ENCODE results near the gene AMFR. TPM values are rescaled to one million over a fixed set of nuclear protein-coding genes. Genes with fewer than 3 reads are reported as not detected.

Gene AMFR
- total RNA-seq, 1 donor from 2014 or later: 65.2 TPM

GRCh38 chr16:56451753-56452689 lies 26.7 kb upstream of the AMFR start:
- intact Hi-C loops (cut with micrococcal nuclease): no loop called here
- Histone ChIP-seq H3K4me3 (peak overlapping the region; percentile 94), H3K36me3 (peaks cover 37% of the 10 kb centered on the region), H3K9me3 (replicated peaks) (no peaks in the 10 kb centered on the region), H3K4me1 (peaks cover 56% of the 10 kb centered on the region), H3K27me3 (ENCODE audit: low read depth) (no peaks in the 10 kb centered on the region), H3K27ac (replicated peaks) (peak overlapping the region; percentile 88)
- TF ChIP-seq CTCF (IDR thresholded peaks at IDR 0.05; ENCODE audit: borderline replicate concordance): no peak
- DNase-seq: no peak

- Histone ChIP-seq H3K27ac (replicated peaks) (peak within 1 kb of the TSS; percentile 88), H3K27me3 (ENCODE audit: low read depth) (no peaks in the 10 kb centered on the region), H3K9me3 (replicated peaks) (no peaks in the 10 kb centered on the region), H3K4me3 (peak within 1 kb of the TSS; percentile 94), H3K4me1 (peaks cover 56% of the 10 kb centered on the region), H3K36me3 (peaks cover 29% of the 10 kb centered on the region)
- intact Hi-C loops (cut with micrococcal nuclease): no loop called here
- peak; percentile 31 for TF ChIP-seq CTCF (IDR thresholded peaks at IDR 0.05; ENCODE audit: borderline replicate concordance)
- peak; percentile 93 for DNase-seq
These were observed 25.8 kb upstream of the AMFR start, which contains the start of the genes NUDT21 and OGFOD1 for GRCh38 chr16:56450986-56451752. TSS of gene NUDT21 (minus strand) at chr16:56451332. CDS start at chr16:56451202, 130 bp downstream. TSS of gene OGFOD1 (plus strand) at chr16:56451554. CDS start at chr16:56451613, 59 bp downstream.

GRCh38 chr16:56450275-56450985 lies 25.1 kb upstream of the AMFR start:
- no peak for DNase-seq
- no peak for TF ChIP-seq CTCF (IDR thresholded peaks at IDR 0.05; ENCODE audit: borderline replicate concordance)
- peaks cover 56% of the 10 kb centered on the region for H3K4me1 ChIP-seq
- peak overlapping the region; percentile 88 for H3K27ac ChIP-seq (replicated peaks)
- H3K36me3 ChIP-seq: peaks cover 29% of the 10 kb centered on the region
- H3K4me3 ChIP-seq: peak overlapping the region; percentile 94
- no peaks in the 10 kb centered on the region for H3K27me3 ChIP-seq (ENCODE audit: low read depth)
- intact Hi-C loops (cut with micrococcal nuclease): no loop called here
- no peaks in the 10 kb centered on the region for H3K9me3 ChIP-seq (replicated peaks)

GRCh38 chr16:56448005-56448404 lies 22.7 kb upstream of the AMFR start:
- Histone ChIP-seq H3K9me3 (replicated peaks) (no peaks in the 10 kb centered on the region), H3K27me3 (ENCODE audit: low read depth) (no peaks in the 10 kb centered on the region), H3K27ac (replicated peaks) (no peak overlapping the region), H3K4me1 (peaks cover 51% of the 10 kb centered on the region), H3K4me3 (no peak overlapping the region), H3K36me3 (peaks cover 29% of the 10 kb centered on the region)
- no peak for DNase-seq
- intact Hi-C loops (cut with micrococcal nuclease): no loop called here
- TF ChIP-seq CTCF (IDR thresholded peaks at IDR 0.05; ENCODE audit: borderline replicate concordance): no peak

GRCh38 chr16:56447286-56447685 lies 21.9 kb upstream of the AMFR start:
- TF ChIP-seq CTCF (IDR thresholded peaks at IDR 0.05; ENCODE audit: borderline replicate concordance): no peak
- Histone ChIP-seq H3K36me3 (peaks cover 35% of the 10 kb centered on the region), H3K27ac (replicated peaks) (no peak overlapping the region), H3K4me3 (no peak overlapping the region), H3K9me3 (replicated peaks) (no peaks in the 10 kb centered on the region), H3K4me1 (peaks cover 44% of the 10 kb centered on the region), H3K27me3 (ENCODE audit: low read depth) (no peaks in the 10 kb centered on the region)
- DNase-seq: no peak
- intact Hi-C loops (cut with micrococcal nuclease): no loop called here
